NCI-H345 (cell line): ENCODE data around the gene DNMT3B.
"Not testable (repeated sequence)": the region's sequence is repeated elsewhere in the genome, so short reads cannot be mapped to it uniquely, and the experiment has no call there.

Source experiments
- DNase-seq: peaks from one replicate; lab custom pipeline; 2025; lab: John Stamatoyannopoulos, UW

Gene DNMT3B

DNA sequence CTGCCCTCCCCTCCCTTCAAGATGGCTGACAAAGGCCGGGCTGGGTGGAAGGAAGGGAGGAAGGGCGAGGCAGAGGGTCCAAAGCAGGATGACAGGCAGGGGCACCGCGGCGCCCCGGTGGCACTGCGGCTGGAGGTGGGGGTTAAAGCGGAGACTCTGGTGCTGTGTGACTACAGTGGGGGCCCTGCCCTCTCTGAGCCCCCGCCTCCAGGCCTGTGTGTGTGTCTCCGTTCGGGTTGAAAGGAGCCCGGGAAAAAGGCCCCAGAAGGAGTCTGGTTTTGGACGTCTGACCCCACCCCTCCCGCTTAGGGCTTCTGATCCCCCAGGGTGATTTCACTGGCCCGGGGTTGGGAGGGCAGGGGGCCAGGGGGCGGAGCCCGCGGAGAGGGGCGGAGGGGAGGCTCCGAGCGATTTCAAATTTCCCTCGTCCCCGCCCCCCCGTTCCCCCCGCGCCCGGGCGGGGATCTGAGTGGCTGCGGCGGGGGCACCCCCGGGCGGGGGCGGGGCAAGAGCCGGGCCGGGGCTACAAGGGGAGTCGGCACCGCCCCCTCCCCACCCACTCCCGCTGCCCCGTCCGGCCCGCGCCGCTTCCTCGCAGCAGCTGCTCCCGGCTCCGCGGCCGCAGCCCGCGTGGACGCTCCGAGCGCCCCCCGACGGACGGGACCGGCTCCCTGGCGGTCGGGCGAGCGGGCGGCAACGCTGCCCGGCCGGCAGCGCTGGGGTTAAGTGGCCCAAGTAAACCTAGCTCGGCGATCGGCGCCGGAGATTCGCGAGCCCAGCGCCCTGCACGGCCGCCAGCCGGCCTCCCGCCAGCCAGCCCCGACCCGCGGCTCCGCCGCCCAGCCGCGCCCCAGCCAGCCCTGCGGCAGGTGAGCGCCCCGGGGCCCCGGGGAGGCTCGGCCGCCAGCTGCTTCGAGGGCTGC lies at the start of gene DNMT3B:
TSS of gene DNMT3B (plus strand) at position 555 of the 923 bp plus-strand sequence. CDS start 17,939 bp downstream, outside the sequence.
- peak; percentile 92 for DNase-seq

DNA sequence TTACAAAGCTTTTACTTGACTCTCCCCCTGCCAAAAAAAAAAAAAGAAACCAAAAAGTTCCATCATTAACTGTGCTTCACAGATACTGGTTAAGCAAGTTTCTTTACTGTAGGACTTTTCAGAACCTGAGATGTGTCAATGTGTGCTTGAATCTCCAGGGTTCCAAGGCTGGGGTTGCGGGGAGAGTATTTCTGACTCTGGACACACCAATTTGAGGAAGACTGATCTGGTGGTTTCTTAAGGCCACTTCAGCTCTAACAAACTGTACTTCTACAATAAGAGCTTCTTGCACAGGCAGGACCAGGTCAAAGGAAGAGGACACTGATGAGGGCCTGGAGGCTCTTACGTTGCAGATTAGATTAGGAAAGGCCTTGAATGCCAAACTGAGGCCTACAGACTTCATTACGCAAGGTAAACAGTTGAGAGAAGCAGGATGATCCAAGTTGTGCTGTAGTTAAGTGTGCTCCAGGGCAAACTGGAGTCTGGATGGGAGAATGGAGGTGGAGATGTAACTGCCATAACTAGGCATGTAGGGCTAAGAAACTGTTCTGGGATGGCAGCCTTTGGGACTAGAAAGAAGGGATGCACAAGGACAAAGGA lies 43.3 kb upstream of the DNMT3B start:
- no peak for DNase-seq

DNA sequence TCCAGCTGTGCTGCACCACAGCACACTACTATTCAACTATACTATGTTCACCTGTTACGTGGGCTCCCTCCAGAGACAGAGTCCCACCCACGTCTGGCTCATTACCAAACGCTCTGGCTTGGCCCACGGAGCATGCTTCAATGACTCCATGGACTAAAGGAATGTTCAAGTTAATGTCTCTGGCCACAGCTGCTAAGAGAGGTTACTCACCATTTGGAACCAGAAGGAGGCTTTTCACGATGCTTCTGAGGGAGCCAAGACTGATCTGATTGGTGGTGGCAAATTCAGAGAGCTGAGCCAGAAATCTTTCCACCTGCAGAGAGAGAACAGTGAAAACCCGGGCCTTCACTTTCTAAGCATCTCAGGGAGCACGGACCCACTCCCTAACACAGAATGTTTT lies 34.5 kb upstream of the DNMT3B start:
- DNase-seq: no peak

DNA sequence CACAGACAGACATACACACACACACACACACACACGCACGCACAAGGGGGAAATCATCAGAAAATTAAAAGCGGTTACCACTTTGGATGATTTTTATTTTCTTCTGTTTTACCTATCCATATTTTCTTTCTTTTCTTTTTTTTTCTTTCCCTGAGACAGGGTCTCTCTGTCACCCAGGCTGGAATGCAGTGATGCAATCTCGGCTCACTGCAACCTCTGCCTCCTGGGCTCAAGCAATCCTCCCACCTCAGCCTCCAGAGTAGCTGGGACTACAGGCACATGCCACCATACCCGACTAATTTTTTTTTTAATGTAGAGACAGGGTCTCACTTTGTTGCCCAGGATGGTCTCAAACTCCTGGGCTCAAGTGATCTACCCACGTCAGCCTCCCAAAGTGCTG lies 33.8 kb upstream of the DNMT3B start:
- not testable (repeated sequence) for DNase-seq

DNA sequence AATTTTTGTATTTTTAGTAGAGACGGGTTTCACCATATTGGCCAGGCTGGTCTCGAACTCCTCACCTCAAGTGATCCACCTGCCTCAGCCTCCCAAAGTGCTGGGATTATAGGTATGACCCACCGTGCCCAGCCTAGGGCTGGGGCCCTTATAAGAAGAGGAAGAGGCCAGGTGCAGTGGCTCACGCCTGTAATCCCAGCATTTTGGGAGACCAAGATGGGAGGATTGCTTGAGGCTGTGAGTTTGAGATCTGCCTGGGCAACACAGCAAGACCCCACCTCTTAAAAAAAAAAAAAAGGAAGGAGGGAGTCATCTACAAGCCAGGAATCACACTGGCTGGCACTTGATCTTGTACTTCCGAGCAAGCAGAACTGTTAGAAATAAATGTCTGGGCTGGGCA lies 32.9 kb upstream of the DNMT3B start:
- not testable (repeated sequence) for DNase-seq

DNA sequence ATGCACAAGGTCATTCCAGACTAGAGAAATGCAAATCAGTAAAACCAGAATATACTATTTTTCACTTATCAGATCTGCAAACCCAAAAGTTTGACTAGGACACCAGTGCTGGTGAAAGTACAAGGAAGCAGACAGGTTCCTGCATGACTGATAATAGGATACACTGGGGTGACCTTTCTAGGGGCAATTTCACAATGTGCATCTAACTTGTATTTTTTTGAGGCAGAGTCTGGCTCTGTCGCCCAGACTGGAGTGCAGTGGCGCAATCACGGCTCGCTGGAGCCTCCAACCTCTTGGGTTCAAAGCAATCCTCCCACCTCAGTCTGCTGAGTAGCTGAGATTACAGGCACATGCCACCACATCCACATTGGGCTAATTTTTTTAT lies 30.3 kb upstream of the DNMT3B start:
- no peak for DNase-seq

DNA sequence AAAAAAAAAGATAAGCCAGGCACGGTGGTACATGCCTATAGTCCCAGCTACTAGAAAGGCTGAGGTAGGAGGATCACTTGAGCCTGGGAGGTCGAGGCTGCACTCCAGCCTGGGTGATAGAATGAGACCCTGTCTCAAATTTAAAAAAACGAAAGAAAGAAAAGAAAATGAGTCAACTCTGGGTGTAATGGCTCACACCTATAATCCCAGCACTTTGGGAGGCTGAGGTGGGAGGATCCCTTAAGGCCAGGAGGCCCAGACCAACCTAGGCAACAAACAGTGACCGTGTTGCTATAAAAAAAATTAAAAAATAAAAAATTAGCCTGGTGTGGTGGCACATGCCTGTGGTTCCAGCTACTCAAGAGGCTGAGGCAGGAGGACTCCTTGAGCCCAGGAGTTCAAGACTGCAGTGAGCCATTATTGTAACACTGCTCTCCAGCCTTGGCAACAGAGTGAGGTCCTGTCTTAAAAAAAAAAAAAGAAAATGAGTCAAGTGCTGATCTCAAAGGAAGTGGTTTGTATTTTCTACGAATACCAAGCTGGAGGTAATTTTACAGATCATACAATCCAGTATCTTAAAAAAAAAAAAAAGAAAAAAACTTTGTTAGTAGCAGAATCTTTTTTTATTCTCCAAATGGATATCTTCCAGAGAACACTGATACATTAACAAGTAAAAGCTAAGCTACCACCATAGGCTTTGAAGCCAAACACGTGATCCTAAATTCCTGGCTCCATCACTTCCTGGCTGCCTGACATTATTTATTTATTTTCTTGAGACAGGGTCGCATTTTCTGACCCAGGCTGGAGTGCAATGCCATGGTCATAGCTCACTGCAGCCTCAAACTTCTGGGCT lies 24.6 kb upstream of the DNMT3B start:
- no peak for DNase-seq

DNA sequence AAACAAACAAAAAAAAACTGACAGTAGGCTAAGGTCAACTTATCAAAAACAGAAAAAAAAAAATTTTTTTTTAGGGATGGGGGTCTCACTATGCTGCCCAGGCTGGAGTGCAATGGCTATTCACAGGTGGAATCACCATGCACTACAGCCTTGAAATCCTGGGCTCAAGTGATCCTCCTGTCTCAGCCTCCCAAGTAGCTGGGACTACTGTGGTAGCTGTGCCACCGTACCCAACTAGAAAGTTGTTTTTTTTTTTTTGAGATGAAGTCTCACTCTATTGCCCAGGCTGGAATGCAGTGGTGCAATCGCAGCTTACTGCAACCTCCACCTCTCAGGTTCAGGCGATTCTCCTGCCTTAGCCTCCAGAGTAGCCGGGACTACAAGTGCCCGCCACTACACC lies 21.0 kb upstream of the DNMT3B start:
- no peak for DNase-seq

DNA sequence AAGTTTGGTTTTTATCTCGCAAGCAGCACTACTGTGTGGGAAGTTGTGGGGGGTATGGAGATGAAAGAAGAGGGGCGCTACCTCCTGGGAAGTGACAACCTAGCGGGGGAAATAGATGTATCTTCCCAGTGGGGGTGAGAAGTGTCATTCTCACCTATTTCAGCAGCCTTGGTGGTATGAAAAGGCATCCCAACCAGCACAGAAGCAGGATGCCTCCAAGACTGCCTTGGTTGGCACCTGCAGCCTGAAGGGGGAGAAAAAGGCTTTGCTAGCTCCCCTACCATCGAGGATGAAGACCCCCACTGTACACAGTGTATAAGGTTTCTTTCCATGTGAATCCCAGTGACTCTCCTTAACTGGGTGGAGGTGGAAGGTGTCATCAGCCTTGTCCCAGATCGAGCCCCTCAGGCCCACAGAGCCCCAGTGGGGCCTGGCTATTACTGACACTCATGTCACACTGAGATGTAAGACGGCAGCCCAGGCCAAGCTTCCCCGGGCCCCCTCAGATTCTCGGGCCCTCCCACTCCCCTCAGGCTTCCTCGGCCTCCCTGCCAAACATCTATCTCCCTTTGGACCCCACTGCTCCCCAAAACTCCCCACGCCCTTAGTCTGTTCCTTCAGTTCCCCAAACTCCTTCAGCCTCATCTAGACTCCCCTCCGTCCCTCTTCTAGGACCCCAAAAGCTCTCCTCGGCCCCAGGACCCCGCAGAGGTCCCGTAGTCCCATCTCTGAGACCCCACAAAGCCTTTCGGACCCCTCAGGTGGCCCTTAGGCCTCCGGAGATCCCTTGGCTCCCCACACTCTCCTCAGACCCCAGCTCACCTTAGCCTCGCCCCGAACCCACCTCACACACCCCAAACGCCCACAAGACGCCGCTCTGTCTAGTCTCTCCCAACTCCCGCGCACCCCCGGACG lies 19.6 kb upstream of the DNMT3B start:
- no peak for DNase-seq

DNA sequence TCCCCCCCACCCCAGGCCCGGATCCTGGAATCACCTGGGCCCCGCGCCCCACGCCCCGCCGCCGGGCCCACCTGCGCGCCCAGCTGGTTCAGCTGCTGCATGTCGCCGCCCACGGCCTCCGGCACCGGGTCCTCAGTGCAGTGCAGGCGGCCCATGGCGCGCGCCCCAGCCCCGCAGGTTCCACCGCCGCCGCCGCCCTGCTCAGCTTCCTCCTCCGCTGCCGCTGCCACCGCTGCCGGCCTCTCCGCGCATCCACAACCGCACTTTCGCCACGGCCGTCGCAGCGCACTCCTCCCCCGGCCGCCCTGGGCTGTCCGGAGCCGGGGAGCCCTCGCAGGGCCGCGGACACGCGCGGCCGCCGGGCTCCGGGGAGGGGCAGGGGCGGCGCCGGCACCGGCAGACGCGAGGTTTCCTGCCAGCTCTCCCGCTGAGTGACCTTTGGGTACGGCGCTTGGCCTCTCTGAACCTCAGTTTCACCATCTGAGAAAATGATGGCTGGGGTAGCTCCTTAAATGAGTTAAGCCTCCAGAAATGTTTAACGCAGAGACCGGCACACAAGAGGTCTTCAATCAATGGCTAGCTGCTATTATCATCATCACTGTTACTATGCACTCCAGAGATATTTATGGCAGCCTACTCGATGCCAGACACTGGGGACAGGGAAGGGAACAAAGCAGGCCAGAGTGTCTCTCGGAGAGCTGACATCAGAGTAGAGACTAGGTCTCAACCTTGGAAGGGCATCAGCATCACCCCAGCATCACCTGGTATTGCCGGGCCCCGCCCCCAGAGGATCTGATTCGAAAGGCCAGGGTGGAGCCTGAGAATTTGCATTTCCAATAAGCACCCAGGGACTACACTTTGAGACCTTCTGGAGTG lies 18.7 kb upstream of the DNMT3B start, which contains the start of gene COMMD7:
TSS of gene COMMD7 (minus strand) at position 231 of the 876 bp plus-strand sequence. CDS start at position 155, 76 bp downstream.
- DNase-seq: peak; percentile 81

DNA sequence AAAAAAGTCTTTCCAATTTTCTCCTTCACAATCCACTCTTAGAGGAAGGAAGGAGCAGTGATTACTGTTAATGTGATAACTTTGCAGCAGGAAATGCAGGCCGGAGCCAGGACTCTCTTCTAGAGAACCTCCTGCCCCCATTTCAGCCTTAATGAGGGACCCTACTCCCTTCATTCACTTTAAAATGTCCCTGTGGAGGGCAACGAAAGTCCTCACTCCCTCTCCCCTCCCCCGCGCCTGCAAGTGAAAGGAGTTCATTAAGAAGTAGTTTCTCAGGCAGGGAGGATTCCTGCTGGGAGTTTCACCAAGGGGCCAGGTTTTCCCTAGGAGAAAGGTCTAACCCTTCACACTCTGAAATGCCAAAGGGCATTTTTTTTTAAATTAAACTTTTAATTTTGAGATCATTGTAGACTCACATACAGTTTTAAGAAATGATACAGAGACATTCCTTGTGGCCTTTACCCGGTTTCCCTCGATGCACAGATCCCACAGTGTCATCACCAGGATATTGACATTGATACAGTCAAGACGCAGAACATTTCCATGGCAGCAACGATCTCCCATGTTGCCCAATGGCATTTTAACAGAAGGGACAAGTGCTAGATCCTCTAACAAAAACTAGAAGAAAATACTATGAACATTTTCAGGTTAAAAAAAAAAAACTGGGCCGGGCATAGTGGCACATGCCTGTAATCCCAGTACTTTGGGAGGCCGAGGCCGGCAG lies 12.1 kb upstream of the DNMT3B start:
- no peak for DNase-seq

DNA sequence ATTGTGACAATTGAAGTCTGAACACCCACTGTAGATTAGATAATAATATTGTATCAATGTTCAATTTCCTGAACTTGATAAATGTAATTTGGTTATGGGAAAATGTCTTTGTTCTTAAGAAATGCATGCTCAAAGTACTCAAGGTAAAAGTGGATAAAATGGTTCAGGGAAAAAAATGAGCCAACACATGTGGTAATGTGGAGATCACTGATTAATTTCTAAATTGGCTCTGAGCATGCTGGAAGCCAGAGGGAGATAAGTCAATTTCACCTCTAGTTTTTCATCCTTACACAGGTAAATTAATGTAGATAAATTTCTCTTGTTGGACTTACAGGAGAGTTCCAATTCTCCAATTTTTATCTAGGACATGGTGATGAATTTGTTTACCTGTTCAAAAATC lies 10.9 kb upstream of the DNMT3B start:
- DNase-seq: no peak

DNA sequence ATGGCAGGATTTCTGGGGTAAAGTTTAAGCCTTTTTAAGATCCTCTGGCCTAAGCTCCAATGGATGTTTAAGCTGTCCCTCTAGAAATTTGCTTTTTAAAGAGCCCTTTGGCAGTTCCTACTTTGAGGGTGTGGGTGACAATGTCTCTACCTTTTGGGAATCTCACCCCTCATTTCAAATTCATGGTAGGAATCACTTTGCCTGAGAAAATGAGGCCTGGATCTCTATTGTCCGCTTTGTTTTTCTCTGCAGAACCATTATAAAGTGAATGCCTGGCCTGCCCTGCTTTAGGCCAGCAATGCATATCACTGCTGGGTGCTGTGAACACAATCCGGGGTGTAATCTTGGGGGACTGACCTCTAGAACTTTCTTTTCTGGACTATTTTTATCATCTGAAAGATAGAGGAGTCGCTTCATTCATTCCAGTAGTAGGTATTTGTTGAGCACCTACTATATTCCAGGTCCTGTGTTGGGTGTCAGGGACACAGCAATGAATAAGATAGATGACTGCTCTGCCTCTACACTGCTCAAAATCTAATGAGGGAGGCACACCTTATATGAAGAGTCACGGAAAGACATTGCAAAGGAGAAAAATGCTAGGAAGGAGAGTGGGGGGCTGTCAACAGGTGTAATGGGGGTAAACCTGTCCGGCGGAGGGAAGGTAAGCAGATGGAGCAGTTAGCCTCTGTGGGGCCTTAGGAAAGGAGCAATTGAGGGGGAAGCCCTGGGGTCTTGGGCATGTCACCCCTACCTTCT lies 10.3 kb upstream of the DNMT3B start:
- DNase-seq: no peak

DNA sequence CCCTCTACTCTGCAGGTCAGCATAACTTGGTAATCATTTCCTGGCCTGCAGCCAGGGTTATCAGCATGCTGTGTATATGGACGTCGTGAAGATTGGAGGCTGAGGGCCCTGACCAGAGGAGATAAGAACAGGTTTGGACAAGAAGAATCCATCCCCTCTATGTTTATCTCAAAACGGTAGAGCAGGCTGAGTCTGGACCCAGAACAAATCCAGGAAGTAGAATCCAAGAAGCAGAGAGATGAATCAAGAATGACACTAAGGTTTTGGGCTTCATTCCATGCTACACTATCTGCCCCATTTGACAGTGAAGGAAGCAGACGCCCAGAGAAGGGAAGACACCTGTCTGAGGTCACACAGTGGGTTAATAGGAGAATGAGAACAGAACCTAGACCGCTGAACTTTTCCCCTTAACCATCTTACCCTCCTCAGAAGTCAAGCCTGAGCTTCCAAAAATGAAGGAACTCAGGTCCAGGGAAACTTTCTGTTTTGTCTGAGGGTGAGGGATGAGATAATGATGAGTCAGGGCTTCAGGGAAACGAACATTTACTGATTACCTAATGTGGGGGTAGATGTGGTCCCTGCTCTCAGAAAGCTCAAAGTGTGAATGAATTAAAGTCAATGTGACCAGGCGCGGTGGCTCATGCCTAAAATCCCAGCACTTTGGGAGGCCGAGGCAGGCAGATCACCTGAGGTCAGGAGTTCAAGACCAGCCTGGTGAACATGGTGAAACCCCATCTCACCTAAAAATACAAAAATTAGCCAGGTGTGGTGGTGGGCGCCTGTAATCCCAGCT lies 9.5 kb upstream of the DNMT3B start:
- DNase-seq: no peak

DNA sequence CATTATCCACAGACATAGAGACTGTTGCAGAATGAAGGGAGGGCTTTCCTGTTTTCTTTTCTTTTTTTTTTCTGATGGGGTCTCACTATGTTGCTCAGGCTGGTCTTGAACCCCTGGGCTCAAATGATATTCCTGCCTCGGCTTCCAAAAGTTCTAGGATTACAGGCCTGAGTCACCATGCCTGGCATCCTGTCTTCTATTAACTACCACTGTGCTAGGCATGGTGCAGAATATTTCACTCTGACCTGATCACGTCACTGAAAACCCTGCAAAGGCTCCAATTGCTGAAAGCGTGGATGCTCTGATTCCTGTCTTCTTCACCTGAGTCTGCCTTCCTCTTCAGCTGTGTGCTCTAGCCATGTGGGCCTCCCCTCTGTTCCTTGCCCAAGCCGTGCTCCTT lies 8.5 kb upstream of the DNMT3B start:
- no peak for DNase-seq

DNA sequence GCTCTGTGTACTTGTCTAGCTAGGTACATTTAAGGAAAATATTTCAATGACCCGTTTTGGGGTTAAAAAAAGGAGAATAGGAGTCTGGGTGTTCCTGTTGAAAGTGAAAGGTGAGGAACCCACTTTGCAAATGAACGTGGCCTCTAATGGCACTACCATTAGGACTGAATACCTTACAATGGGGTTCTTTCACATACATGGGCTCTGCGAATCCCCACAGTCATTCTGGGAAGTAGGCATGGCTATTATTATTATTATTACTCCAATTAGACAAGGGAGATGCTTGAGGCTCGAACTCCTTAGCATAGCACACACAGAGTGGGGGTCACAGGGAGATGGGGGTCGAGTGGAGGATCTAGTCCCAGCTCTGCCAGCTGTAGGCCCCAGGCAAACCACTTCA lies 6.0 kb upstream of the DNMT3B start:
- DNase-seq: no peak

DNA sequence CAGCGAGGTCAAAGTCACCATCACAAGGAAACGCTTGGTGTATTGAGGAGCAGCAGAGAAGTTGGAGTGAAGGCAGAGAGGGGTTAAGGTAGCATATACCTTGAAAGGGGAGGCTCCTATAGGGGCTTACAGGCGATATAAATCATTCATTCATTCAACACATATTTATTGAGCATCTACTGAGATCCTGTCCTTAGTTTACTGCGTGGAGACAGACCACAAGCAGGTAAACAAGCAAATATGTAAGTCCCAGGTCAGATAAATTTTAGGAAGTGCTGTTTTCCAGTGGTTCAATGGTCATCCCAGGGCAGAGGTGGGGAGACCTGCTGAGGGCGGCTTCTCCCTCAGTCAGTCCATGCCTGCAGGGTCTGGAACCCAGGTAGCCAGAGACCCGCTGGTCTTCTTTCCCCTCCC lies 761 bp upstream of the DNMT3B start:
- DNase-seq: no peak

DNA sequence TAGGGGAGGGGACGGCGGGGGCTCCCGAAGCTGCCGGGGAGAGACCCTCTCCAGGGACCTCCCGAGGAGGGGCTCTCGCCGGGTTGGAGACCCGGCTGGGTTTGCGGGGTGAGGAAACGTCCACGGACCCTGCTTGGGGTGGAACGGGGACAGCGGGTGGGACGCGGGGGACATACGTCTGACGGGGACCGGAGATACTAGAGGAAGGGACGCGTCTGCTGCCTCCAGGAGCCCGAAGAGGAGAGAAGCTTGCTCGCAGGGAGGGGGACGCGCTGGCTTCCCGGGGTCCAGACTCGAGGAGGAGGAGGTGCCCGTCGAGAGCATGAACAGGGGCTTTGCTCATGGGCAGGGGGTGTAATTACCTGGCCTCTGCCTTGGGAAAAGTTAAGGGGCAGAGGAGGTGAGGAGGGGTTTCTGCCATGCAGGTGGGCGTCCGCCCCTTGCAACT lies 593 bp downstream of the DNMT3B start:
- peak; percentile 39 for DNase-seq
